D721Med (cell line): Measurements from ENCODE around the gene GIPC3.
"Not testable (repeated sequence)": the region's sequence is repeated elsewhere in the genome, so short reads cannot be mapped to it uniquely, and the experiment has no call there.

Source experiments
- DNase-seq: peaks from one replicate; pipeline ENCODE4 v3.0.0; 2011; ENCODE audit warnings: low spot score; ENCODE audit not compliant: insufficient read length
- FAIRE-seq: peaks from 2 replicates; lab custom pipeline; 2011; peaks lifted over from hg19 to GRCh38; lab: Jason Lieb, UNC
- TF ChIP-seq, protein P1 (sequence below): IDR thresholded peaks from 2 replicates; pipeline ENCODE4 v1.5.1; 2012; ENCODE audit warnings: mild to moderate bottlenecking, control low read depth; ENCODE audit not compliant: insufficient read depth; ENCODE audit errors: missing control alignments

The GIPC3 gene

DNA sequence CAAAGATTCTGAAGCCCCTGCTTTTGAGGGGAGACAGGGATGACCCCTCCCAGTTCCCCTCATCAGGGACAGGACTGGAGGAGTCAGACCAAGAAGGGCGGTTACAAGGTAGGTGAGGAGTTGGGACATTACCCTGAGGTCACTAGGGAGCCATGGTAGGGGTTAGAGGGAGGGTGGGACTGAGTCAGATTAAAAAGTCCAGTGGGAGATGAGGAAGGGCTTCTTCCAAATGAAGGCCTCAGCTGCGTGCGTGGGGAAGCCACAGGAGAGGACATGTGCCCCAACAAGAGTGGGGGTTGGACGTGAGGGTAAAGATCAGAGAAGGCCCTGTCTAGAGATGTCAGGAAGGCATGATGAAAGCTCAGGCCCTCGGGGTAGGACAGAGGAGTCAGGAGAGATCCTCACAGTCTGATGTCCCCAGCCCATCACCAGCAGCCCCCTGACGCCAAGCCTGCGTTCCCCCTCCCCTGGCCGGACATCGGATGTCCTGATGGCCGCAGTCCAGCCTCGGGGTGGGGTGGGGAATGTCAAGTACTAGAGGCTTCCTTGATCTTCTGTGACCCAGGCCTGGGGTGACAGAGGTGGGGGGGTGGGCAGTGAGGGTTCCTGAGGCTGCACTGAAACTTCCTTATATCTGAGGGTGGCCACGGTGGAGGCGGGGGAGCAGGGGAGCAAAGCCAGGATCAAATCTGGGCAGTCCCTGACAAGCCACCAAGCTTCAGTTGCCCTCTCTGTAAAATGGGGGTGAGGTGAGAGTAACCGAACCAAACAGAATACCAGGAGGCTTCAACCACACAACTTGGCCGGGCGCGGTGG, 21.4 kb upstream of the GIPC3 start:
- TF ChIP-seq, protein P1, sequence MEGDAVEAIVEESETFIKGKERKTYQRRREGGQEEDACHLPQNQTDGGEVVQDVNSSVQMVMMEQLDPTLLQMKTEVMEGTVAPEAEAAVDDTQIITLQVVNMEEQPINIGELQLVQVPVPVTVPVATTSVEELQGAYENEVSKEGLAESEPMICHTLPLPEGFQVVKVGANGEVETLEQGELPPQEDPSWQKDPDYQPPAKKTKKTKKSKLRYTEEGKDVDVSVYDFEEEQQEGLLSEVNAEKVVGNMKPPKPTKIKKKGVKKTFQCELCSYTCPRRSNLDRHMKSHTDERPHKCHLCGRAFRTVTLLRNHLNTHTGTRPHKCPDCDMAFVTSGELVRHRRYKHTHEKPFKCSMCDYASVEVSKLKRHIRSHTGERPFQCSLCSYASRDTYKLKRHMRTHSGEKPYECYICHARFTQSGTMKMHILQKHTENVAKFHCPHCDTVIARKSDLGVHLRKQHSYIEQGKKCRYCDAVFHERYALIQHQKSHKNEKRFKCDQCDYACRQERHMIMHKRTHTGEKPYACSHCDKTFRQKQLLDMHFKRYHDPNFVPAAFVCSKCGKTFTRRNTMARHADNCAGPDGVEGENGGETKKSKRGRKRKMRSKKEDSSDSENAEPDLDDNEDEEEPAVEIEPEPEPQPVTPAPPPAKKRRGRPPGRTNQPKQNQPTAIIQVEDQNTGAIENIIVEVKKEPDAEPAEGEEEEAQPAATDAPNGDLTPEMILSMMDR: no peak
- FAIRE-seq (no peak), DNase-seq (no peak)

- TF ChIP-seq, protein P1: no peak
- no peak for DNase-seq
- FAIRE-seq: no peak
Observed at GRCh38 chr19:3565139-3565538, 20.1 kb upstream of the GIPC3 start.

DNA sequence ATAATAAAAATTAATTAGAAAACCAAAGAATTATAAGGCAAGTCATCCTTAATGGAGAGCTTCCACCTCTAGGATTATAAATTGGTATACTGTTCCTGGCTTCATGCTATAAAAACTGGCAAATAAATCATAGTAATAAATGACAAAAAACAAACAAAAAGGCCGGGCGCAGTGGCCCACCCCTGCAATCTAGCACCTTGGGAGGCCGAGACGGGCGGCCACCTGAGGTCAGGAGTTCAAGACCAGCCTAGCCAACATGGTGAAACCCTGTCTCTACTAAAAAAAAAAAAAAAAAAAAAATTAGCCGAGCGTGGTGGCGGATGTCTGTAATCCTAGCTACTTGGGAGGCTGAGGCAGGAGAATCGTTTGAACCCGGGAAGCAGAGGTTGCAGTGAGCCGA, 15.2 kb upstream of the GIPC3 start:
- FAIRE-seq, DNase-seq: not testable (repeated sequence)

GRCh38 chr19:3570606-3571011, 14.7 kb upstream of the GIPC3 start:
- DNase-seq: no peak
- TF ChIP-seq, protein P1: no peak

DNA sequence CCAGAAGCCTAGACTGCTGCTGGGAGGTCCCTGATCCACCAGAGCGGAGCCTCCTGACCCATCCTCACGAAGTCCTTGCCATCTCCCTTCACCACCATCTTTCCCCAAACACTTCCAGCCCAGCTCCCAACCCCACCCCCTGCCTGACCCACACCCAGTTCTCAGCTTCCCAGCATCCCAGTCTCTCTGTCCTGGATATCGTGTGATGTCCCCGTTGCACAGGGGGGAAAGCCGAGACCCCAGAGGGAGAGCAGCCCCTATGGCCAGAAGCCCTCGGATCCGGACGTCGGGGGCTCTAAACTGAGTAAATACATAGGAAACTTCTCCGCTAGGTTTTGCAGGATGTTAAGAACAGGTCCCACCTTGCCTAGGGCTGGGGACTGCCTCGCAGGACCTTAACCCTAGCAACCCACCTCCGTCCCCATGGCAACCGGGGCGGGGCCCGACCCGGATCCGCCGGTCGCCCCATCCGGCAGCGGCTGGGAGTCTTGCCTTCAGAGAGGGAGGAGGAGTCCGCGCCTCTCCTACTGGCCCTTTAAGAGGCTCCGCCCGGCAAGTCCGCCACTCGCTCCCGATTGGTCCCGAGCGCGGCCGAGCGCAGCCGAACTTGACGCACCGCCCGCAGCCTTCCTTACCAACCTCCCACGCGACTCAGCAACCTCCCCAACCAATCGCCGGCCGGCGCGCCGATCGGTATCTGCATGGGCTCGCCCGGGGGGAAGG, 13.0 kb upstream of the GIPC3 start:
- FAIRE-seq (no peak), DNase-seq (peak; percentile 93)
- TF ChIP-seq, protein P1: no peak

More at GRCh38 chr19:3570606-3571011, 14.7 kb upstream of the GIPC3 start:
- FAIRE-seq: no peak

DNA sequence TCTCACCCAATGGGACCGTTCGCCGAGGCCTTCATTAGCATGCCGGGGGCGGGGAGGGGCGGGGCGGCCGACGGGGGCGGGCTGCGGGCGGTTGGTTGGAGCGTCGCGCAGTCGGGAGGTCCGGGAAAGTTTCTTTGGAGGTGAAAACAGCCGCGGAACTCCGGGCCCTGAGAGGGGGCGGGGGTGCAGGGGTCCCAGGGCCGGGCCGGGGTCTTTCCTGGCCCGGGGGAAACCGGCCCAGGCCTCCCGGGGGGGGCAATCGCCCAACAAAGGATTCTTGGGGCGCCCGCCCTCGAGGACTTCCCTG, 12.5 kb upstream of the GIPC3 start, which contains the start of gene HMG20B:
TSS of gene HMG20B (plus strand) at position 90 of the 307 bp plus-strand sequence. CDS start 366 bp downstream, outside the sequence.
- DNase-seq (no peak), FAIRE-seq (no peak)
- TF ChIP-seq, protein P1: no peak

- FAIRE-seq: no peak
- no peak for DNase-seq
- TF ChIP-seq, protein P1: no peak
Observed at GRCh38 chr19:3573162-3573857, 12.0 kb upstream of the GIPC3 start.
